HepG2 (cell line): ENCODE measurements around the gene ZFR. TPM values are rescaled to one million over a fixed set of nuclear protein-coding genes. Genes with fewer than 3 reads are reported as not detected.

Source experiments
- AGO1 ChIP-seq: fragments of 200-400 bp; formaldehyde crosslinking; IDR thresholded peaks from 2 replicates; pipeline ENCODE4 v1.6.1; 2017; ENCODE audit warnings: mild to moderate bottlenecking, low read depth, low read length, moderate library complexity; ENCODE audit not compliant: poor library complexity, severe bottlenecking
- ARID2 ChIP-seq: sonication (generic); formaldehyde crosslinking; IDR thresholded peaks from 2 replicates; pipeline ENCODE4 v1.8.1; 2022; ENCODE audit warnings: mild to moderate bottlenecking, missing genetic modification reagents, borderline replicate concordance
- BRCA1 ChIP-seq: sonication (generic); formaldehyde crosslinking; IDR thresholded peaks from 2 replicates; pipeline ENCODE4 v1.4.0; 2020; ENCODE audit warnings: missing genetic modification reagents
- CAMTA2 ChIP-seq: sonication (generic); formaldehyde crosslinking; IDR thresholded peaks from 2 replicates; pipeline ENCODE4 v1.4.0; 2020; ENCODE audit warnings: mild to moderate bottlenecking, missing genetic modification reagents, borderline replicate concordance
- FLYWCH1 ChIP-seq: sonication (generic); formaldehyde crosslinking; IDR thresholded peaks from 2 replicates; pipeline ENCODE4 v1.8.1; 2023; ENCODE audit warnings: mild to moderate bottlenecking, missing genetic modification reagents
- FOSL1 ChIP-seq: sonication (generic); formaldehyde crosslinking; IDR thresholded peaks from 2 replicates; pipeline ENCODE4 v1.9.0; 2021; ENCODE audit warnings: missing genetic modification reagents, borderline replicate concordance
- GFI1 ChIP-seq: sonication (generic); formaldehyde crosslinking; IDR thresholded peaks from 2 replicates; pipeline ENCODE4 v1.5.0; 2020; ENCODE audit warnings: missing genetic modification reagents, mild to moderate bottlenecking, borderline replicate concordance
- HDAC1 ChIP-seq: sonication (generic); formaldehyde crosslinking; IDR thresholded peaks from 2 replicates; pipeline ENCODE4 v1.5.1; 2020; ENCODE audit warnings: mild to moderate bottlenecking, missing genetic modification reagents
- HNRNPK ChIP-seq: fragments of 200-400 bp; formaldehyde crosslinking; IDR thresholded peaks from 2 replicates; pipeline ENCODE4 v1.6.1; 2018; ENCODE audit warnings: low read length, low read depth, moderate library complexity, mild to moderate bottlenecking; ENCODE audit not compliant: poor library complexity, severe bottlenecking
- NR2F6 ChIP-seq, 2 experiments: IDR thresholded peaks; 2 replicates each; pipeline ENCODE4 v1.6.1; 2016; ENCODE audit warnings: antibody characterized with exemption in 1 of 2, mild to moderate bottlenecking in 1 of 2
- PAX8 ChIP-seq: sonication (generic); formaldehyde crosslinking; IDR thresholded peaks from 2 replicates; pipeline ENCODE4 v1.8.0; 2022; ENCODE audit warnings: mild to moderate bottlenecking, missing genetic modification reagents, borderline replicate concordance
- PHF21A ChIP-seq: sonication (generic); formaldehyde crosslinking; IDR thresholded peaks from 2 replicates; pipeline ENCODE4 v1.5.0; 2020; ENCODE audit warnings: mild to moderate bottlenecking, missing genetic modification reagents
- RFX5 ChIP-seq: IDR thresholded peaks from 2 replicates; pipeline ENCODE4 v1.6.1; 2011; ENCODE audit warnings: low read depth, low read length, improper control_type of control experiment
- ZFAT ChIP-seq: sonication (generic); formaldehyde crosslinking; conservative IDR thresholded peaks from 2 replicates; pipeline ENCODE4 v1.8.1; 2023; ENCODE audit warnings: missing genetic modification reagents, inconsistent platforms
- ZFY ChIP-seq: sonication (generic); formaldehyde crosslinking; IDR thresholded peaks from 2 replicates; pipeline ENCODE4 v1.4.0; 2020; ENCODE audit warnings: missing genetic modification reagents
- ZNF136 ChIP-seq: sonication (generic); formaldehyde crosslinking; IDR thresholded peaks from 2 replicates; pipeline ENCODE4 v1.8.1; 2022; ENCODE audit warnings: low read depth, mild to moderate bottlenecking, moderate library complexity, missing genetic modification reagents
- ZNF441 ChIP-seq: sonication (generic); formaldehyde crosslinking; IDR thresholded peaks from 2 replicates; pipeline ENCODE4 v1.7.0; 2021; ENCODE audit warnings: missing genetic modification reagents, borderline replicate concordance
- ZNF605 ChIP-seq: sonication (generic); formaldehyde crosslinking; IDR thresholded peaks from 2 replicates; pipeline ENCODE4 v1.8.0; 2022; ENCODE audit warnings: mild to moderate bottlenecking, missing genetic modification reagents
- ZNF770 ChIP-seq: sonication (generic); formaldehyde crosslinking; IDR thresholded peaks from 2 replicates; pipeline ENCODE4 v1.5.0; 2020; ENCODE audit warnings: mild to moderate bottlenecking, missing genetic modification reagents
- ZSCAN21 ChIP-seq: sonication (generic); formaldehyde crosslinking; IDR thresholded peaks from 2 replicates; pipeline ENCODE4 v1.8.0; 2022; ENCODE audit warnings: mild to moderate bottlenecking, missing genetic modification reagents, moderate library complexity, borderline replicate concordance
- polyA plus RNA-seq, 8 experiments: library from polyadenylated mRNA; depleted of rRNA in 3 of 8; stranded (reverse) in 7 of 8; unstranded in 1 of 8; fragments of >200 nt; fragmentation: Illumina TruSeq in 4 of 8; extraction: Trizol in 4 of 8; gene quantifications; 2 replicates each; pipeline versions ENCODE4 v1.2.1 to v1.2.3, GENCODE V29; 2011 to 2016; ENCODE audit warnings: low read depth in 4 of 8, missing spikeins in 1 of 8, mixed read lengths in 1 of 8; ENCODE audit not compliant: insufficient read depth in 1 of 8
- total RNA-seq, 5 experiments: library from RNA; depleted of rRNA; stranded (reverse); fragments of >200 nt; fragmentation: Illumina TruSeq; extraction: Trizol; gene quantifications; 2 replicates each; pipeline ENCODE4 v1.2.3, GENCODE V29; 2016; ENCODE audit warnings: low read depth in 1 of 5
- TF ChIP-seq, protein P1 (sequence below): IDR thresholded peaks from 2 replicates; pipeline ENCODE4 v1.6.1; 2016; ENCODE audit warnings: missing compliant biosample characterization, missing genetic modification reagents, borderline replicate concordance
- TF ChIP-seq, protein P2 (sequence below): sonication (generic); formaldehyde crosslinking; conservative IDR thresholded peaks from 2 replicates; pipeline ENCODE4 v1.4.0; 2020; ENCODE audit warnings: mild to moderate bottlenecking, missing genetic modification reagents, moderate library complexity

The ZFR gene
- total and polyA plus RNA-seq, 2 of the 13 experiments (the other 11 are each of a cell fraction or from before 2014, with no cell fraction given): 89.0 to 92.8 TPM

- TF ChIP-seq GFI1 (no peak), ZNF441 (peak; percentile 63; the same call in 1 of the 2 replicates), HDAC1 (0 out of 2 replicates have a peak, but pooled peaks have one; percentile 40), ZFY (CRISPR knock-in tag) (no peak), ZNF605 (CRISPR knock-in tag) (no peak), PAX8 (CRISPR knock-in tag) (no peak), FOSL1 (CRISPR knock-in tag) (no peak), ARID2 (CRISPR knock-in tag) (no peak), RFX5 (no peak), ZNF136 (no peak), HNRNPK (no peak), ZNF770 (CRISPR knock-in tag) (no peak), CAMTA2 (CRISPR knock-in tag) (no peak), ZSCAN21 (CRISPR knock-in tag) (no peak), PHF21A (CRISPR knock-in tag) (0 out of 2 replicates have a peak, but pooled peaks have one; percentile 24), AGO1 (no peak), FLYWCH1 (no peak), ZFAT (CRISPR knock-in tag) (no peak), BRCA1 (CRISPR knock-in tag) (no peak), NR2F6 (IDR thresholded peaks at IDR 0.05) (peak; percentile 48; the same call in 1 of the 2 replicates), NR2F6 (CRISPR knock-in tag; IDR thresholded peaks at IDR 0.05) (peak; percentile 52; the same call in 1 of the 2 replicates)
- TF ChIP-seq, protein P1, sequence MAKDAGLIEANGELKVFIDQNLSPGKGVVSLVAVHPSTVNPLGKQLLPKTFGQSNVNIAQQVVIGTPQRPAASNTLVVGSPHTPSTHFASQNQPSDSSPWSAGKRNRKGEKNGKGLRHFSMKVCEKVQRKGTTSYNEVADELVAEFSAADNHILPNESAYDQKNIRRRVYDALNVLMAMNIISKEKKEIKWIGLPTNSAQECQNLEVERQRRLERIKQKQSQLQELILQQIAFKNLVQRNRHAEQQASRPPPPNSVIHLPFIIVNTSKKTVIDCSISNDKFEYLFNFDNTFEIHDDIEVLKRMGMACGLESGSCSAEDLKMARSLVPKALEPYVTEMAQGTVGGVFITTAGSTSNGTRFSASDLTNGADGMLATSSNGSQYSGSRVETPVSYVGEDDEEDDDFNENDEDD (CRISPR knock-in tag): no peak
- TF ChIP-seq, protein P2, sequence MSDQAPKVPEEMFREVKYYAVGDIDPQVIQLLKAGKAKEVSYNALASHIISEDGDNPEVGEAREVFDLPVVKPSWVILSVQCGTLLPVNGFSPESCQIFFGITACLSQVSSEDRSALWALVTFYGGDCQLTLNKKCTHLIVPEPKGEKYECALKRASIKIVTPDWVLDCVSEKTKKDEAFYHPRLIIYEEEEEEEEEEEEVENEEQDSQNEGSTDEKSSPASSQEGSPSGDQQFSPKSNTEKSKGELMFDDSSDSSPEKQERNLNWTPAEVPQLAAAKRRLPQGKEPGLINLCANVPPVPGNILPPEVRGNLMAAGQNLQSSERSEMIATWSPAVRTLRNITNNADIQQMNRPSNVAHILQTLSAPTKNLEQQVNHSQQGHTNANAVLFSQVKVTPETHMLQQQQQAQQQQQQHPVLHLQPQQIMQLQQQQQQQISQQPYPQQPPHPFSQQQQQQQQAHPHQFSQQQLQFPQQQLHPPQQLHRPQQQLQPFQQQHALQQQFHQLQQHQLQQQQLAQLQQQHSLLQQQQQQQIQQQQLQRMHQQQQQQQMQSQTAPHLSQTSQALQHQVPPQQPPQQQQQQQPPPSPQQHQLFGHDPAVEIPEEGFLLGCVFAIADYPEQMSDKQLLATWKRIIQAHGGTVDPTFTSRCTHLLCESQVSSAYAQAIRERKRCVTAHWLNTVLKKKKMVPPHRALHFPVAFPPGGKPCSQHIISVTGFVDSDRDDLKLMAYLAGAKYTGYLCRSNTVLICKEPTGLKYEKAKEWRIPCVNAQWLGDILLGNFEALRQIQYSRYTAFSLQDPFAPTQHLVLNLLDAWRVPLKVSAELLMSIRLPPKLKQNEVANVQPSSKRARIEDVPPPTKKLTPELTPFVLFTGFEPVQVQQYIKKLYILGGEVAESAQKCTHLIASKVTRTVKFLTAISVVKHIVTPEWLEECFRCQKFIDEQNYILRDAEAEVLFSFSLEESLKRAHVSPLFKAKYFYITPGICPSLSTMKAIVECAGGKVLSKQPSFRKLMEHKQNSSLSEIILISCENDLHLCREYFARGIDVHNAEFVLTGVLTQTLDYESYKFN (CRISPR knock-in tag): peak; percentile 48; the same call in 1 of the 2 replicates
Measured at GRCh38 chr5:32490972-32491557, 46.5 kb upstream of the ZFR start (continued).
